H1 (cell line): ENCODE results near the gene MGST1. TPM values are rescaled to one million over a fixed set of nuclear protein-coding genes. Genes with fewer than 3 reads are reported as not detected.

Experiments used
- CTCF ChIA-PET: fragments of 300-600 bp; sonication (Branson Sonifier 250); formaldehyde crosslinking; loops from one replicate; lab custom pipeline; 2021; ENCODE audit not compliant: partially characterized antibody; lab: Charles Lee
- POLR2A ChIA-PET: fragments of 300-600 bp; sonication (Branson Sonifier 250); formaldehyde crosslinking; loops from one replicate; lab custom pipeline; 2021; ENCODE audit warnings: inconsistent platforms; ENCODE audit not compliant: partially characterized antibody; lab: Charles Lee
- DNase-seq, 2 experiments: peaks; one replicate each; pipeline versions ENCODE4 v3.0.0 to v3.0.0-alpha.2; 2010 to 2022; ENCODE audit warnings: low spot score in 2 of 2, low read depth in 1 of 2, mixed read lengths in 1 of 2
- FAIRE-seq: peaks from 2 replicates; lab custom pipeline; 2011; peaks lifted over from hg19 to GRCh38; lab: Jason Lieb, UNC
- H2AFZ ChIP-seq: 2 replicates; pipeline ENCODE4 v1.8.1; 2012; ENCODE audit warnings: low read length, inconsistent platforms
- H2AK5ac ChIP-seq: 2 replicates; pipeline ENCODE4 v1.6.1; 2013; ENCODE audit warnings: low read depth, low read length
- H2BK120ac ChIP-seq: replicated peaks from 2 replicates; pipeline ENCODE3; 2013; ENCODE audit warnings: low read depth, low read length, inconsistent platforms
- H2BK12ac ChIP-seq: 2 replicates; pipeline ENCODE4 v1.6.1; 2013; ENCODE audit warnings: low read depth, low read length
- H2BK15ac ChIP-seq: 2 replicates; pipeline ENCODE4 v1.6.1; 2013; ENCODE audit warnings: low read length
- H2BK20ac ChIP-seq: 2 replicates; pipeline ENCODE4 v1.6.1; 2013; ENCODE audit warnings: low read length
- H2BK5ac ChIP-seq: 2 replicates; pipeline ENCODE4 v1.6.1; 2013; ENCODE audit warnings: low read depth, low read length
- H3K14ac ChIP-seq: 2 replicates; pipeline ENCODE4 v1.6.1; 2013; ENCODE audit warnings: inconsistent platforms; ENCODE audit not compliant: insufficient read length
- H3K18ac ChIP-seq: 2 replicates; pipeline ENCODE4 v1.6.1; 2013; ENCODE audit warnings: low read length; ENCODE audit errors: extremely low read depth
- H3K23ac ChIP-seq: 2 replicates; pipeline ENCODE4 v1.6.1; 2013; ENCODE audit warnings: inconsistent platforms; ENCODE audit not compliant: insufficient read length
- H3K23me2 ChIP-seq: 2 replicates; pipeline ENCODE4 v1.6.1; 2013; ENCODE audit warnings: low read depth, low read length
- H3K27ac ChIP-seq: 2 replicates; pipeline ENCODE4 v1.6.1; 2011; ENCODE audit warnings: low read depth, low read length, inconsistent platforms
- H3K27me3 ChIP-seq, 4 experiments: replicated peaks in 1 of 4; 1 replicate in 1 of 4; 2 replicates in 3 of 4; pipeline versions ENCODE4 v1.6.1 to v1.8.1; 2011 to 2013; ENCODE audit warnings: low read length in 3 of 4, mild to moderate bottlenecking in 3 of 4, inconsistent platforms in 2 of 4, mixed read lengths in 2 of 4, moderate library complexity in 1 of 4; ENCODE audit not compliant: control insufficient read depth in 3 of 4, insufficient read depth in 3 of 4; ENCODE audit errors: extremely low read depth in 1 of 4
- H3K36me3 ChIP-seq, 4 experiments: 2 replicates each; pipeline versions ENCODE4 v1.6.1 to v1.8.1; 2011 to 2013; ENCODE audit warnings: mild to moderate bottlenecking in 4 of 4, low read length in 3 of 4, moderate library complexity in 2 of 4, control low read depth in 1 of 4, inconsistent platforms in 1 of 4; ENCODE audit not compliant: insufficient read depth in 4 of 4, control insufficient read depth in 2 of 4
- H3K4ac ChIP-seq: replicated peaks from 2 replicates; pipeline ENCODE3; 2013; ENCODE audit warnings: low read length, low read depth, mixed read lengths, inconsistent platforms; ENCODE audit not compliant: insufficient read length
- H3K4me1 ChIP-seq, 4 experiments: replicated peaks in 1 of 4; 1 replicate in 1 of 4; 2 replicates in 3 of 4; pipeline versions ENCODE4 v1.6.1 to v1.8.1; 2011 to 2013; ENCODE audit warnings: low read length in 3 of 4, inconsistent platforms in 2 of 4, mixed read lengths in 1 of 4; ENCODE audit not compliant: insufficient read depth in 4 of 4, control insufficient read depth in 3 of 4
- H3K4me2 ChIP-seq, 2 experiments: 2 replicates each; pipeline versions ENCODE4 v1.6.1 to v1.8.1; 2011 to 2013; ENCODE audit warnings: low read depth in 2 of 2, low read length in 2 of 2, control low read depth in 1 of 2, inconsistent platforms in 1 of 2, mild to moderate bottlenecking in 1 of 2; ENCODE audit not compliant: insufficient read depth in 1 of 2
- H3K4me3 ChIP-seq, 4 experiments: fragments of 200-600, 300-600 bp in 1 of 4; sonication (generic), shearing (Covaris generic), sonication (Bioruptor Twin) in 1 of 4; 2 replicates each; pipeline versions ENCODE4 v1.5.1 to v1.8.1; 2011 to 2016; ENCODE audit warnings: low read length in 4 of 4, low read depth in 3 of 4, control low read depth in 2 of 4, inconsistent platforms in 2 of 4, mild to moderate bottlenecking in 2 of 4, mixed read lengths in 1 of 4, moderate library complexity in 1 of 4; ENCODE audit not compliant: insufficient read depth in 2 of 4; ENCODE audit errors: extremely low read depth in 1 of 4
- H3K56ac ChIP-seq: replicated peaks from 2 replicates; pipeline ENCODE3; 2013; ENCODE audit warnings: low read depth, mild to moderate bottlenecking, mixed read lengths, low read length, inconsistent platforms; ENCODE audit not compliant: insufficient read length
- H3K79me1 ChIP-seq: 2 replicates; pipeline ENCODE4 v1.6.1; 2013; ENCODE audit warnings: low read depth, low read length, control low read depth
- H3K79me2 ChIP-seq, 2 experiments: 2 replicates each; pipeline versions ENCODE4 v1.6.1 to v1.8.1; 2012 to 2013; ENCODE audit warnings: low read length in 2 of 2, mild to moderate bottlenecking in 2 of 2, inconsistent platforms in 1 of 2; ENCODE audit not compliant: insufficient read depth in 2 of 2, control insufficient read depth in 1 of 2
- H3K9ac ChIP-seq, 4 experiments: replicated peaks in 1 of 4; 1 replicate in 1 of 4; 2 replicates in 3 of 4; pipeline versions ENCODE4 v1.6.1 to v1.8.1; 2011 to 2013; ENCODE audit warnings: low read depth in 3 of 4, low read length in 3 of 4, control low read depth in 2 of 4, mild to moderate bottlenecking in 2 of 4, moderate library complexity in 2 of 4, inconsistent platforms in 1 of 4; ENCODE audit errors: extremely low read depth in 1 of 4
- H3K9me3 ChIP-seq, 2 experiments: 2 replicates each; pipeline versions ENCODE4 v1.6.1 to v1.8.1; 2012 to 2013; ENCODE audit warnings: mild to moderate bottlenecking in 2 of 2, moderate library complexity in 2 of 2, control low read depth in 1 of 2, inconsistent platforms in 1 of 2, low read depth in 1 of 2, low read length in 1 of 2, mixed read lengths in 1 of 2; ENCODE audit not compliant: insufficient read depth in 2 of 2
- H4K20me1 ChIP-seq, 2 experiments: replicated peaks in 1 of 2; 2 replicates each; pipeline versions ENCODE3 to v1.8.1; 2011 to 2013; ENCODE audit warnings: inconsistent platforms in 2 of 2, low read length in 2 of 2, mild to moderate bottlenecking in 1 of 2; ENCODE audit not compliant: insufficient read depth in 2 of 2, control insufficient read depth in 1 of 2
- H4K5ac ChIP-seq: 2 replicates; pipeline ENCODE4 v1.6.1; 2013; ENCODE audit warnings: low read length, low read depth, mixed read lengths, inconsistent platforms; ENCODE audit not compliant: insufficient read length
- H4K8ac ChIP-seq: 2 replicates; pipeline ENCODE4 v1.8.0; 2013; ENCODE audit warnings: mild to moderate bottlenecking, moderate library complexity, low read length, inconsistent platforms; ENCODE audit not compliant: insufficient read depth; ENCODE audit errors: extremely low read depth
- H4K91ac ChIP-seq: replicated peaks from 2 replicates; pipeline ENCODE3; 2013; ENCODE audit warnings: low read length, mixed read lengths, inconsistent platforms; ENCODE audit not compliant: insufficient read length
- CBX8 ChIP-seq: fragments of 300-800, 300-1000 bp; sonication (generic); IDR thresholded peaks from 2 replicates; pipeline ENCODE4 v1.7.1; 2016; ENCODE audit warnings: low read depth, low read length, borderline replicate concordance
- POLR2A ChIP-seq, 2 experiments: IDR thresholded peaks; 1 replicate in 1 of 2; 2 replicates in 1 of 2; pipeline ENCODE4 v1.6.1; 2011; ENCODE audit warnings: low read depth in 2 of 2, low read length in 2 of 2, mild to moderate bottlenecking in 2 of 2; ENCODE audit errors: control extremely low read depth in 1 of 2
- WGBS, 2 experiments: shearing (Covaris generic) in 1 of 2; methylation state at CpG; one replicate each; pipeline versions ENCODE4 v1.1.6 to v1.1.7; 2013 to 2015; ENCODE audit warnings: low lambda C conversion rate in 2 of 2, mixed read lengths in 2 of 2, inconsistent platforms in 1 of 2, low coverage in 1 of 2, missing lambda C conversion rate in 1 of 2; ENCODE audit not compliant: insufficient replicate concordance in 2 of 2, insufficient coverage in 1 of 2, insufficient read length in 1 of 2; ENCODE audit errors: extremely low coverage in 1 of 2, missing lambda C conversion rate in 1 of 2; 5-methylcytosine and 5-hydroxymethylcytosine counted together
- polyA plus RNA-seq, 7 experiments: library from polyadenylated mRNA; depleted of rRNA in 3 of 7; stranded (reverse) in 5 of 7; unstranded in 2 of 7; fragments of >200 nt in 5 of 7; fragments of 200-250 nt in 2 of 7; gene quantifications; 1 replicate in 5 of 7; 2 replicates in 1 of 7; 4 replicates in 1 of 7; pipeline versions ENCODE4 v1.2.1 to v1.2.3, GENCODE V29; 2011 to 2013; ENCODE audit warnings: missing spikeins in 2 of 7, mixed read lengths in 2 of 7
- total RNA-seq: library from RNA; stranded (reverse); fragmentation: NEBNext Ultra II Directional; extraction: Animal tissue kit (Norgen Biotek cat#: 25700); gene quantifications from 2 replicates; pipeline ENCODE4 v1.2.1, GENCODE V29; 2021

Gene MGST1
- total and polyA plus RNA-seq, 2 of the 8 experiments (the other 6 are each of a cell fraction or from before 2014, with no cell fraction given), result 442 to 478 TPM

- Histone ChIP-seq H4K5ac (no peak overlapping the region), H3K79me2 (no peaks in the 10 kb centered on the region), H2AK5ac (no peak overlapping the region), H2BK20ac (no peak overlapping the region), H4K8ac (no peak overlapping the region), H3K27me3 (no peaks in the 10 kb centered on the region), H3K9ac (no peak overlapping the region), H2BK120ac (no peak overlapping the region), H3K79me1 (no peaks in the 10 kb centered on the region), H3K56ac (no peak overlapping the region), H3K36me3 (no peaks in the 10 kb centered on the region), H3K9me3 (no peaks in the 10 kb centered on the region), H2BK15ac (no peak overlapping the region), H3K23ac (no peak overlapping the region), H3K23me2 (no peaks in the 10 kb centered on the region; the same call in 1 of the 2 replicates), H3K14ac (no peak overlapping the region), H2AFZ (no peak overlapping the region), H3K4me3 (no peak overlapping the region), H2BK12ac (no peak overlapping the region), H3K4me1 (no peaks in the 10 kb centered on the region), H4K20me1 (no peaks in the 10 kb centered on the region), H3K4ac (no peak overlapping the region), H2BK5ac (no peak overlapping the region), H3K18ac (no peak overlapping the region), H3K4me2 (no peak overlapping the region), H3K27ac (no peak overlapping the region), H4K91ac (no peak overlapping the region)
- DNase-seq (no peak), FAIRE-seq (no peak)
- ChIA-PET POLR2A (no interaction called here), CTCF (interaction anchor here (0.7 to 0.9 kb wide), 2 partner anchors 44 to 191 kb away, joined by 3 read pairs; no protein-coding TSS in a partner anchor)
- no peak for TF ChIP-seq POLR2A (IDR thresholded peaks at IDR 0.05; ENCODE audit: control extremely low read depth in 1 of 2, low read depth in 2 of 2, low read length in 2 of 2)
- no peak for TF ChIP-seq CBX8
- 100% methylated on average over 1 of the region's 1 CpG; no CpG with 5 or more reads in 1 of the 2 experiments for WGBS, 2 experiments
Observed at GRCh38 chr12:16310934-16311333, 36.5 kb upstream of the MGST1 start.
